Fibroblast of pulmonary artery (primary cell): ENCODE results near the gene PRKG1.
A peak's percentile ranks its signal among the peaks of the same experiment; 100 is the strongest.

Experiments
- DNase-seq: peaks from one replicate; pipeline ENCODE4 v3.0.0-alpha.2; 2010; ENCODE audit warnings: low read depth
- H3K4me3 ChIP-seq: replicated peaks from 2 replicates; pipeline ENCODE4 v1.5.1; 2011; ENCODE audit warnings: low read depth, mild to moderate bottlenecking, control low read depth, low read length, moderate library complexity
- TF ChIP-seq, protein P1 (sequence below): IDR thresholded peaks from 2 replicates; pipeline ENCODE4 v1.5.1; 2011; ENCODE audit warnings: mild to moderate bottlenecking, control low read depth, low read length, inconsistent platforms; ENCODE audit errors: missing control alignments

Gene PRKG1

DNA sequence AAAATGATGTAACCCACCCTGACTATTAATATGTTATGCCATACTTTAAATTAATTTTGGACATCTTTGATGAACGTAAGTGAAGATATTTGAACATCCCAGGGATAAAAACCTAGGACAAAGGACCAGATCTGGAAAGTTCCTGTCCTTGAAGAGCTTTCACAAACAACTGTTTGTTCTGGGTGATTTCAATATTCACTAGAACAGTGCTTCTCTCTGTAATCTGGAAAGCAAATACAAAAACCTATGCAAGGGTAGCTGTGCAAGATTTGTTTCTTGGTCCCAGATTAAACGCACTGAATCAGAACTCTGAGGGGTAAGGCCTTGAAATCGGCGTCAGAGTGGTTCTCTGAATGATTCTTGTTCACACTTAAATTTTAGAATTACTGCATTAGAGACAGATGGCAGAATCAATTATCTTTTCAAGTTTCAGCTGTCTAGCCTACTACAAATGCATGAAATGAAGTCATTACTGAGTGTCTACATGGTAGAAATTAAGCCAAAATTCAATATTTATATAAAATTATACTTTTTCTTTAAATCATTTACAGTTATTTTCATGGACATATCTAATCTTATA is 694.7 kb downstream of the PRKG1 start:
- DNase-seq: no peak
- no peak overlapping the region for H3K4me3 ChIP-seq
- TF ChIP-seq, protein P1, sequence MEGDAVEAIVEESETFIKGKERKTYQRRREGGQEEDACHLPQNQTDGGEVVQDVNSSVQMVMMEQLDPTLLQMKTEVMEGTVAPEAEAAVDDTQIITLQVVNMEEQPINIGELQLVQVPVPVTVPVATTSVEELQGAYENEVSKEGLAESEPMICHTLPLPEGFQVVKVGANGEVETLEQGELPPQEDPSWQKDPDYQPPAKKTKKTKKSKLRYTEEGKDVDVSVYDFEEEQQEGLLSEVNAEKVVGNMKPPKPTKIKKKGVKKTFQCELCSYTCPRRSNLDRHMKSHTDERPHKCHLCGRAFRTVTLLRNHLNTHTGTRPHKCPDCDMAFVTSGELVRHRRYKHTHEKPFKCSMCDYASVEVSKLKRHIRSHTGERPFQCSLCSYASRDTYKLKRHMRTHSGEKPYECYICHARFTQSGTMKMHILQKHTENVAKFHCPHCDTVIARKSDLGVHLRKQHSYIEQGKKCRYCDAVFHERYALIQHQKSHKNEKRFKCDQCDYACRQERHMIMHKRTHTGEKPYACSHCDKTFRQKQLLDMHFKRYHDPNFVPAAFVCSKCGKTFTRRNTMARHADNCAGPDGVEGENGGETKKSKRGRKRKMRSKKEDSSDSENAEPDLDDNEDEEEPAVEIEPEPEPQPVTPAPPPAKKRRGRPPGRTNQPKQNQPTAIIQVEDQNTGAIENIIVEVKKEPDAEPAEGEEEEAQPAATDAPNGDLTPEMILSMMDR: no peak

DNA sequence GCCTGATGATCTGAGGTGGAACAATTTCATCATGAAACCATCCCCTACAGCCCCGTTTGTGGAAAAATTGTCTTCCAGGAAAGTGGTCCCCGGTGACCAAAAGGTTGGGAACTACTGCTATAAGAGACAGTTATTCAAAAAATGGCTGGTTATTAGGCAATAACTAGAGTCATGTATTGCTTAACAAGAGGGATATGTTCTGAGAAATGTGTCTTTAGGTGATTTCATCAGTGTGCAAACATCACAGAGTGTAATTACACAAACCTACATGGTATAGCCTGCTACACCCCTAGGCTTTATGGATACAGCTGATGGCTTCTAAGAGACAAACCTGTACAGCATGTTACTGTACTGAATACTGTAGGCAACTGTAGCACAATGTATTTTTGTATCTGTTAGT is 696.4 kb downstream of the PRKG1 start:
- DNase-seq: peak; percentile 47
- no peak overlapping the region for H3K4me3 ChIP-seq

DNA sequence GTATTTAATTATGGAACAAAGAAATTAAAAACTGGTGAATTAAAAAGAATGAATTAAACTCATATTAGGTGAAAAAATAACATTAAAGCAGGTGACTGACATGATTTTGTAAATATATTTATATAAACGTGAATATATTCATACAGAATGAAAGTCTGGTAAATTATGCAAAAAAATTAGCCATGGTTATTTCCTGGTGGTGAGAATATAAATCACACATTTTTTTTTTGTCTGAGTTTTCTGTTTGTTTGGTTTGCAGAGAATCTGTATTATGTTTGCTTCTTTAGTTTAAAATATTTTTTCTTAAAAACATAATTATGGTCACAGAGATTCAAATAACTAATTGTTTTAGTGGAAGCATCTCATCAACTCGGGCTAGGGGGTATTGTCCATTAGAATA is 698.1 kb downstream of the PRKG1 start:
- no peak overlapping the region for H3K4me3 ChIP-seq
- TF ChIP-seq, protein P1: no peak
- no peak for DNase-seq

More for the DNA sequence above, 696.4 kb downstream of the PRKG1 start:
- TF ChIP-seq, protein P1: no peak

DNA sequence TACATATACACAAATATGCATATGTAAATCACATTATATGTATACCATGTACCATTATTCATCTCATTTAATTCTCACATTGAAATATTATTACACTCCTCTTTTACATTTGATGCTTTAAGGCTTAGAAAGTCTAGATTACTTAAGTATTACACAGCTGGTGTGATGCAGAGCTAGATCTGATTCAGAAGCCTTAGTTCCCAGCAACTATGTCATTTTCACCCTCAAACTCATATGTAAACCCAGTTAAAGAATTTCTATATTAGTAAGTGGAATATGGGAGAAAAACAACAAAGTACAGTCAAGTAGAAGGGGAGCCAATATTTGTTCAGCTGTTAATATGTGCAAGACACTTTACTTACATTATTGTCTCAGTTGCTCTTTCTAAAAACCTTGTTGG is 699.4 kb downstream of the PRKG1 start:
- DNase-seq: no peak
- TF ChIP-seq, protein P1: no peak
- H3K4me3 ChIP-seq: no peak overlapping the region

DNA sequence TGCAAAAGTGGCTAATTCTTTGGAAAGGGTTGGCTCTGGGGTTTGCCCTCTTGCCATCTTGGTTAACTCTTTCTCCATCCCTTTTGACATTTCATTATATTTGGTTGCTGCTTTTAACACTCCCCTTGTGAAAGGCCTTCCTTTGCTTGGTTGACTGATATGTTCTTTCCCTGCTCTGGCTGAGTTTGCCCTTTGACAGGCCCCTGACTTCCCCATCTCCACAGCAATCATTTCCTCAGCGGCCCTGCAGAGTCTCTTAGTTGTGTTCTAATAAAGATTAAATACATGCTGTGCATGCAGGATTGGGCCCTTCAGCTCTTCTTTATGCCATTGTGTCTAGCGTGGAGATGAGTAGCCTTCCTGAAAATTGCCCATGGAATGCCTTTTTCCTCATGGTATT is 709.7 kb downstream of the PRKG1 start:
- no peak overlapping the region for H3K4me3 ChIP-seq
- no peak for DNase-seq
- TF ChIP-seq, protein P1: no peak

DNA sequence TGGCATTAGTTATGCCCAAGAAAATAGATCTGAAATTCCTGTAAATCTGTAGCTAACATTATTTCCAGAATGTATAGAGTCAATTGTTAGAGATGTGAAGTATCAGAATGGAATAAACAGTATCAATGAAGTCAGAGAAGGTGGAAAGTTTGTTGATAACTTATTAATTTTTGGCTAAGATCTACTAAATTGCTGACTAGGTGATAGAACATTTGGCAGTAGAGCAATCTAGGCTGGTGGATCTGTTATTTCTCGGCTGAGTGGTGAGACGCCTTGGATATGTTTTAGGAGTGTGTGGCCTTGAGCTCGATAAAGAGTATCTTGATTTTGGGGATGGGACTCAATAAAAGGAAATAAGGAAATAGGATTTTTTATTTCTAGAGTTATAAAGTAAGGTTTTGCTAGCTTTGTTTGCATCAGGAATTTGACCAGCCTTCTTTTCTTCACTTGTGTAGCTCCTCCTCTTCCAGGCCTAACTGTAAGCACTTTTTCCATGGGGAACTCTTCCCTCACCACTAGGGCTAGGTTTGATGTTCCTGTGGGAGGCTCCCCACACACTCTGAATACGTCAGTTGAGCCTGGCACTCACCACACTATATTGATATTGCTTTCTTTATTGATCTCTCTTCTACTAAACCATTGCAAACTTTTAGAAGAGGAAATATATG is 711.9 kb downstream of the PRKG1 start:
- TF ChIP-seq, protein P1: no peak
- no peak for DNase-seq

DNA sequence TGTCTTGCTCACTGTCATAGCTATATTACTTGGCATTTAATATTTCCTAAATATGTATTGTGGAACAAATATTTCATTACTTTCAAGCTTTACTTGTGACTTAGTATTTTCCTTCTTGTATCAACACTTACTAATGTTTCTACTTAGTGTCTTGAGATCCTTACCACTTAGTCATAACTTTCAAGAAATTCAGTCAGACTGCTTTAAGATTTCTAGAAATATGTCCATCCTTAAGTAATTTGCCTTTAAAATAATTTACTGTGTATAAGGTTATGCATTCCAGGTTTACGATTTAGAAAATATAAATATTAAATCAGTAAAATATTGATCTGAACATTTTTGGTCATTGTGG is 712.4 kb downstream of the PRKG1 start:
- TF ChIP-seq, protein P1: no peak

More for the DNA sequence above, 711.9 kb downstream of the PRKG1 start:
- no peak overlapping the region for H3K4me3 ChIP-seq

More for the DNA sequence above, 712.4 kb downstream of the PRKG1 start:
- DNase-seq: no peak
- no peak overlapping the region for H3K4me3 ChIP-seq
